Left lung (tissue), 10 donors: Measurements from ENCODE around the gene TPCN2. TPM values are rescaled to one million over a fixed set of nuclear protein-coding genes. Genes with fewer than 3 reads are reported as not detected.

Experiments used
- ATAC-seq: fragments of 200-7000 bp; cut with Tn5 transposase; one replicate; pipeline ENCODE4 v1.9.1; 2020; ENCODE audit warnings: moderate library complexity
- DNase-seq, 4 donors: peaks; one replicate each; pipeline ENCODE4 v3.0.0-alpha.2; 2013 to 2020
- H3K27ac ChIP-seq, 2 donors: fragments of 200-600 bp; sonication (generic) in 1 of 2; one replicate each; pipeline versions ENCODE4 v1.5.0 to v1.8.0; 2020 to 2021
- H3K27me3 ChIP-seq, 2 donors: fragments of 200-600 bp; sonication (generic) in 1 of 2; one replicate each; pipeline versions ENCODE4 v1.5.0 to v1.8.0; 2020 to 2021
- H3K36me3 ChIP-seq, 2 donors: fragments of 200-600 bp; sonication (generic) in 1 of 2; one replicate each; pipeline versions ENCODE4 v1.5.0 to v1.8.0; 2020 to 2021
- H3K4me1 ChIP-seq, 2 donors: fragments of 200-600 bp; one replicate each; pipeline ENCODE4 v1.8.0; 2021
- H3K4me3 ChIP-seq, 2 donors: fragments of 200-600 bp; sonication (generic) in 1 of 2; one replicate each; pipeline versions ENCODE4 v1.5.0 to v1.8.0; 2020 to 2021; ENCODE audit warnings: mild to moderate bottlenecking in 1 of 2
- H3K9me3 ChIP-seq, 2 donors: fragments of 200-600 bp; sonication (generic) in 1 of 2; one replicate each; pipeline versions ENCODE4 v1.5.0 to v1.8.0; 2020 to 2021
- intact Hi-C, 2 donors: fragments of 100-400 bp; cut with DNase I; formaldehyde crosslinking; loops; one replicate each; pipeline versions ENCODE4 v1.11.2 to v1.14.2; 2022
- polyA plus RNA-seq, 6 donors: library from polyadenylated mRNA; unstranded; fragments of 120-200 nt; gene quantifications; one replicate each; pipeline ENCODE4 v1.2.1, GENCODE V29; 2013; ENCODE audit not compliant: insufficient read length in 6 of 6
- total RNA-seq, 2 donors: library from RNA; stranded (reverse); fragmentation: NEBNext Ultra II Directional; extraction: Animal tissue kit (Norgen Biotek cat#: 25700); gene quantifications; one replicate each; pipeline ENCODE4 v1.2.1, GENCODE V29; 2021
- TF ChIP-seq, protein P1 (sequence below), 2 donors: fragments of 200-600 bp; sonication (generic) in 1 of 2; IDR thresholded peaks; one replicate each; pipeline versions ENCODE4 v1.5.0 to v1.8.0; 2021; ENCODE audit warnings: antibody characterized with exemption in 2 of 2
- donor health status: DM: no; HTN: yes; CAD: no.
- donor health status: DM: no; HTN: no; CAD: no.

TPCN2 gene
- total and polyA plus RNA-seq, 8 donors, result 12.1 to 22.0 (median 14.9) TPM

DNA sequence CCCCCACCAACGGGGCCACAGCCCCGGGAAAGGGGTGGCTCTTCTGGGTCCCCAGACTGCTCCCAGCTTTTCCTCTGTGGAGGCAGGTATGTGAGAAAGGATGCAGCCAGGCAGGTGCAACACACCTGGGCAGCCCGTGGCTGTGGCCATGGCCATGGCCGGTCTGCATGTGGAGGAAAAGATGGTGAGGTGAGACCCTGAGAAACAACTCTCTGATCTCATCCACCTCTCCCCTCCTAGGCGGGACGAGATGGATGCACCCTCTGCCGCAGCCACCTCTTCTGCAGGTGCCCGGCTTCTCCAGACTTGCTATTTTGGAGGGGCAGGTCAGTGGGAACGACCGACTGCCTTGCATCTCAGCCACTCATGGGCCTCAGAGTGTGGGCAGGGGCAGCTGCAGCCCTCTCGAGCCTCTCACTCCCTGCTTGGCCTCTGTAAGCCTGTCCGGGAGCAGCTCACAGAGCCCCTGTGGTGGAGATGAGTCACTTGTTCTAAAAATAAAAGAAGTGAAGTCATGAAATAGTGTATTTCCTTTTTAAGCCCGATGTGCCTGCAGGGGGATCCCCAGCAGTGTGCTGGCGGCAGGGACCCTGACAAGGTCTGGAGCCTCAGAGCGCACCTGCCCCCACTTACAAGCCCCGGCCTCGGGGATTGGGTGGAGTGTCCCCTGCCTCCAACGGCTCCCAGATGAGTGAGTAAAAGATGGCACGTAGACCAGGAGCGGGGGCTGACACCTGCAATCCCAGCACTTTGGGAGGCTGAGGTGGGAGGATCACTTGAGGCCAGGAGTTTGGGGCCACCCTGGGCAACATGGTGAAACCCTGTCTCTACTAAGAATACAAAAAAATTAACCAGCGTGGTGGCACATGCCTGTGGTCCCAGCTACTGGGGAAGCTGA lies 117.7 kb downstream of the TPCN2 start:
- peak in 2 of 4 donors; percentile 35 to 58 for DNase-seq
- H3K36me3 ChIP-seq, result no peaks in the 10 kb centered on the region
- peaks cover 0 to 11% of the 10 kb centered on the region in 2 donors for H3K4me1 ChIP-seq
- H3K27ac ChIP-seq, result no peak overlapping the region
- H3K4me3 ChIP-seq, result no peak overlapping the region
- intact Hi-C loops, result no loop called here
- no peaks in the 10 kb centered on the region for H3K27me3 ChIP-seq
- ATAC-seq, result peak; percentile 87
- TF ChIP-seq, protein P1, sequence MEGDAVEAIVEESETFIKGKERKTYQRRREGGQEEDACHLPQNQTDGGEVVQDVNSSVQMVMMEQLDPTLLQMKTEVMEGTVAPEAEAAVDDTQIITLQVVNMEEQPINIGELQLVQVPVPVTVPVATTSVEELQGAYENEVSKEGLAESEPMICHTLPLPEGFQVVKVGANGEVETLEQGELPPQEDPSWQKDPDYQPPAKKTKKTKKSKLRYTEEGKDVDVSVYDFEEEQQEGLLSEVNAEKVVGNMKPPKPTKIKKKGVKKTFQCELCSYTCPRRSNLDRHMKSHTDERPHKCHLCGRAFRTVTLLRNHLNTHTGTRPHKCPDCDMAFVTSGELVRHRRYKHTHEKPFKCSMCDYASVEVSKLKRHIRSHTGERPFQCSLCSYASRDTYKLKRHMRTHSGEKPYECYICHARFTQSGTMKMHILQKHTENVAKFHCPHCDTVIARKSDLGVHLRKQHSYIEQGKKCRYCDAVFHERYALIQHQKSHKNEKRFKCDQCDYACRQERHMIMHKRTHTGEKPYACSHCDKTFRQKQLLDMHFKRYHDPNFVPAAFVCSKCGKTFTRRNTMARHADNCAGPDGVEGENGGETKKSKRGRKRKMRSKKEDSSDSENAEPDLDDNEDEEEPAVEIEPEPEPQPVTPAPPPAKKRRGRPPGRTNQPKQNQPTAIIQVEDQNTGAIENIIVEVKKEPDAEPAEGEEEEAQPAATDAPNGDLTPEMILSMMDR (IDR thresholded peaks at IDR 0.05), result no peak
- H3K9me3 ChIP-seq, result peaks cover 0 to 5% of the 10 kb centered on the region in 2 donors

DNA sequence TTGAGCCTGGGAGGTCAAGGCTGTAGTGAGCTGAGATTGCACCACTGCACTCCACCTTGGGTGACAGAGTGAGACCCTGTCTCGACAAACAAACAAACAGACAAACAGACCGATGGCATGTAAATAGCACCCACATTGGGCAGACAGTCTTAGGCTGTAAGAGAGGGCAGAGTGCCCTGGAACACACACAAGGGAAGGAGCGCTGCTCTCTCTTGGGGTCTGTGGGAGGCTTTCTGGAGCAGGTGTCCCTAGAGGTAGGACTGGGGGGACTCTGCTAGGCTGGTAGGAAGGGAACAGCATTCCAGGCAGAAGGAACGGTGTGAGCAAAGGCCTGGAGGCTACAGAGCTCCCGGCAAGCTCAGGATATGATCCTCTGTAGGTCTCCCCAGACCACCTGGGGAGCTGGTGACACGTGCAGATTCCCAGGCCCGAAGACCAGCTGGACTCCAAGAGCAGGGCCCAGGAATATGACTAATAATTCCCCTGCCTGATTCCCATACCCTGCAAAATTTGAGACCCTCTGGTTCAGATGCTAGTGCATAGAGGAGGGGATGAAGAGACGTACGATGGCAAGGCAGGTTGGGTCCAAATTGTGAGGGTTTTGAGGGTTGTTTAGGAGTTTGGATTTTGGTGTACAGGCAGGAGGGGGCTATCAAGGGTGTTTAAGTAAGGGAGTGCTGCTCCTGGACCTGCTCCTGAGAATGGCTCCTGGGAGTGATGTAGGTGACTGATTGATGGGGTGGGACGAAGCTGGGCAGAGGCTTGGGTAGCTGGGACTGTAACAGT lies 118.6 kb downstream of the TPCN2 start:
- DNase-seq (no peak), ATAC-seq (no peak)
- Histone ChIP-seq H3K4me3 (no peak overlapping the region), H3K36me3 (no peaks in the 10 kb centered on the region), H3K27me3 (no peaks in the 10 kb centered on the region), H3K9me3 (peaks cover 0 to 5% of the 10 kb centered on the region in 2 donors), H3K4me1 (peaks cover 0 to 11% of the 10 kb centered on the region in 2 donors), H3K27ac (no peak overlapping the region)
- intact Hi-C loops, result no loop called here
- TF ChIP-seq, protein P1 (IDR thresholded peaks at IDR 0.05), result no peak

DNA sequence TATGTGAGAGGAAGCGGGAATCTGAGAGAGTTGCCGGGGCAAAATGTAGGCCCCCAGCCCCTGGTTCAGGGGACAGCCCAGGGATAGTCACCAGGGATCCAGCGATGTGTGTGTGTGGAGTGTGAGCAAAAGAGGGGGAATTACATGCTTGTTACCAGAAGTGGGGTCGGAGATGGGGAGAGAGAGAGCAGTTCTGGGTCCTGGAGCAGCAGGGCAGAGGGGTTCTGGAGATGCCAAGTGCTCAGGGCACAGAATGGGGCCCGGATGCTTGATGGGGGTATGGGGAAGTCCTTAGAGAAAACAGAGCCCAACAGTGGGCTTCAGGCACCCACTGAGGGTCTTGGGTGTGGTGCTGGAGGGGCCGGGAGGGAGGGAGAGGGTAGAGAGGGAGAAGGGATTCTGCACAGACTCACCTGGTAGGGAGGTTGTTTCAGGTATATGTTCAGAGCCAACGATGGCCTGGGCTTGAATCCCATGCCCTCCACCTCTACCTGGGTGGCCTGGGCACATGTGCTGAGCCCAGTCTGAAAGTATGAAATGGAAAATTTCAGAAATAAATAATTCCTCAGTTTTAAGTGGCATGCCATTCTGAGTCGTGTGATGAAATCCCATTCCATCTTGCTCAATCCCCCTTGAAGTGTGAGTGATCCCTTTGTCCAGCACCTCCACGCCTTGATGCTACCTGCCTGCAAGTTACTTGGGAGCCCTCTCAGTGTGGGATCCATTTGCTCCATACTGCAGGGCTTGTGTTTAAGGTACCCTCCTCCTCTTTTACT lies 119.4 kb downstream of the TPCN2 start:
- intact Hi-C loops, result no loop called here
- DNase-seq (no peak), ATAC-seq (peak; percentile 58)
- H3K4me1 ChIP-seq, result peaks cover 0 to 11% of the 10 kb centered on the region in 2 donors
- H3K27ac ChIP-seq, result no peak overlapping the region
- TF ChIP-seq, protein P1 (IDR thresholded peaks at IDR 0.05), result no peak
- peaks cover 0 to 5% of the 10 kb centered on the region in 2 donors for H3K9me3 ChIP-seq
- no peaks in the 10 kb centered on the region for H3K36me3 ChIP-seq
- H3K27me3 ChIP-seq, result no peaks in the 10 kb centered on the region
- no peak overlapping the region for H3K4me3 ChIP-seq

DNA sequence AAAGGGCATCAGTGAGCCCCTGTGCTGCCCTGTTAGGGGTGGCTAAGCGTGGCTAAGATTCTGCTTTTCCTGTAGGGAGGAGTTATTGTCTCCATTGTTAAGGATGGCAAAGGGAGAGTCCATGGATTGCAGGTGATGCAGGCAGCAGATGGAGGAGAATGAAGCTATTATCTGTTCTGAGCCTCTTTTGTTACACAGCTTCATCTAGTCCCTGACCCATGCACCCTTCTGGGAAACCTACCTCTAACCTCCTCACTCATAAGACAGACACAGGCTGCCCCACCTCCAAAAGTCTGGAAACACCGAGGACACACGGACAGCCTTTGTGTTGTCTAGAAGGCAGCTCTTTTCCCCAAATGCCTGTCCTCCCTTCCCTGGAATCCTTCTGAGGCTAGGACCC lies 120.7 kb downstream of the TPCN2 start:
- DNase-seq (no peak), ATAC-seq (no peak)
- Histone ChIP-seq H3K27me3 (no peaks in the 10 kb centered on the region), H3K36me3 (no peaks in the 10 kb centered on the region), H3K9me3 (no peaks in the 10 kb centered on the region), H3K4me3 (no peak overlapping the region), H3K27ac (no peak overlapping the region), H3K4me1 (peaks cover 0 to 11% of the 10 kb centered on the region in 2 donors)
- intact Hi-C loops, result no loop called here
- TF ChIP-seq, protein P1 (IDR thresholded peaks at IDR 0.05), result no peak
